HepG2 (cell line): ENCODE measurements around the gene MT1G.

Experiments
- CEBPB ChIP-seq: IDR thresholded peaks from 2 replicates; pipeline ENCODE4 v1.6.1; 2011; ENCODE audit warnings: low read depth, low read length, improper control_type of control experiment, borderline replicate concordance
- HDAC1 ChIP-seq: sonication (generic); formaldehyde crosslinking; IDR thresholded peaks from 2 replicates; pipeline ENCODE4 v1.5.1; 2020; ENCODE audit warnings: mild to moderate bottlenecking, missing genetic modification reagents
- LCORL ChIP-seq, 2 experiments: fragments of 450-650 bp in 1 of 2; sonication (generic) in 1 of 2; formaldehyde crosslinking in 1 of 2; IDR thresholded peaks; 2 replicates each; pipeline versions ENCODE4 v1.5.0 to v1.6.1; 2017 to 2020; ENCODE audit warnings: antibody characterized with exemption in 1 of 2, missing genetic modification reagents in 1 of 2
- RCOR2 ChIP-seq: IDR thresholded peaks from 2 replicates; pipeline ENCODE4 v1.6.1; 2016; ENCODE audit warnings: missing biosample characterization, missing genetic modification reagents
- SP1 ChIP-seq, 2 experiments: fragments of 450-650 bp in 1 of 2; sonication (generic) in 1 of 2; formaldehyde crosslinking in 1 of 2; IDR thresholded peaks; 2 replicates each; pipeline versions ENCODE4 v1.4.0 to v1.6.1; 2016 to 2020; ENCODE audit warnings: missing genetic modification reagents in 1 of 2
- SRF ChIP-seq: IDR thresholded peaks from 2 replicates; pipeline ENCODE4 v1.6.1; 2011; ENCODE audit warnings: mild to moderate bottlenecking, low read depth, low read length, moderate library complexity
- YEATS4 ChIP-seq: sonication (generic); formaldehyde crosslinking; IDR thresholded peaks from 2 replicates; pipeline ENCODE4 v1.4.0; 2020; ENCODE audit warnings: missing genetic modification reagents, borderline replicate concordance
- TF ChIP-seq, protein P1 (sequence below): sonication (generic); formaldehyde crosslinking; IDR thresholded peaks from 2 replicates; pipeline ENCODE4 v1.5.0; 2020; ENCODE audit warnings: mild to moderate bottlenecking, missing genetic modification reagents, moderate library complexity
- TF ChIP-seq, protein P2 (sequence below): sonication (generic); formaldehyde crosslinking; IDR thresholded peaks from 2 replicates; pipeline ENCODE4 v1.4.0; 2020; ENCODE audit warnings: missing genetic modification reagents

DNA sequence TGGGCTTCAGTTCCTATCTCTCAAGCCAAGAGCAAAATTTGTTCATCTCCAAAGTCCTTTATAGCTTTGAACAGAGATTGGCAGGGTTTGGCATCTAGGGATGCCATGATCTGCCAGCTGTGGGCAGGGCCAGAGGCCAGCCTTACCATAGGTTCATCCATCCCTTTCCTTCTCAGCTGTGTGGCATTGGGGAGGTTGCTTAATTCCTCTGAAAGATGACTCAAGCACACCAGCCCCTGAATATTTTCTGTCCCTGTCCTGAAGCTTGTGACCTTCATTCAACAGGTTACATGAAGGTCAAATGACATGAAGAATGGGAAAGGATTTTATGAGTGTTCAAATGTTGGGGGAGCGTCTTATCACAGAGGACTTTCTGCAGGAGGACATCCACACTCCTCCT lies 3.4 kb downstream of the MT1G start:
- TF ChIP-seq SP1 (IDR thresholded peaks at IDR 0.05) (no peak), SP1 (CRISPR knock-in tag; IDR thresholded peaks at IDR 0.05) (no peak), RCOR2 (CRISPR knock-in tag) (no peak), LCORL (IDR thresholded peaks at IDR 0.05) (no peak), LCORL (CRISPR knock-in tag; IDR thresholded peaks at IDR 0.05) (no peak), YEATS4 (CRISPR knock-in tag) (no peak), HDAC1 (no peak), CEBPB (peak; percentile 36; the same call in 1 of the 2 replicates), SRF (no peak)
- TF ChIP-seq, protein P1, sequence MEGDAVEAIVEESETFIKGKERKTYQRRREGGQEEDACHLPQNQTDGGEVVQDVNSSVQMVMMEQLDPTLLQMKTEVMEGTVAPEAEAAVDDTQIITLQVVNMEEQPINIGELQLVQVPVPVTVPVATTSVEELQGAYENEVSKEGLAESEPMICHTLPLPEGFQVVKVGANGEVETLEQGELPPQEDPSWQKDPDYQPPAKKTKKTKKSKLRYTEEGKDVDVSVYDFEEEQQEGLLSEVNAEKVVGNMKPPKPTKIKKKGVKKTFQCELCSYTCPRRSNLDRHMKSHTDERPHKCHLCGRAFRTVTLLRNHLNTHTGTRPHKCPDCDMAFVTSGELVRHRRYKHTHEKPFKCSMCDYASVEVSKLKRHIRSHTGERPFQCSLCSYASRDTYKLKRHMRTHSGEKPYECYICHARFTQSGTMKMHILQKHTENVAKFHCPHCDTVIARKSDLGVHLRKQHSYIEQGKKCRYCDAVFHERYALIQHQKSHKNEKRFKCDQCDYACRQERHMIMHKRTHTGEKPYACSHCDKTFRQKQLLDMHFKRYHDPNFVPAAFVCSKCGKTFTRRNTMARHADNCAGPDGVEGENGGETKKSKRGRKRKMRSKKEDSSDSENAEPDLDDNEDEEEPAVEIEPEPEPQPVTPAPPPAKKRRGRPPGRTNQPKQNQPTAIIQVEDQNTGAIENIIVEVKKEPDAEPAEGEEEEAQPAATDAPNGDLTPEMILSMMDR (CRISPR knock-in tag), result no peak
- TF ChIP-seq, protein P2, sequence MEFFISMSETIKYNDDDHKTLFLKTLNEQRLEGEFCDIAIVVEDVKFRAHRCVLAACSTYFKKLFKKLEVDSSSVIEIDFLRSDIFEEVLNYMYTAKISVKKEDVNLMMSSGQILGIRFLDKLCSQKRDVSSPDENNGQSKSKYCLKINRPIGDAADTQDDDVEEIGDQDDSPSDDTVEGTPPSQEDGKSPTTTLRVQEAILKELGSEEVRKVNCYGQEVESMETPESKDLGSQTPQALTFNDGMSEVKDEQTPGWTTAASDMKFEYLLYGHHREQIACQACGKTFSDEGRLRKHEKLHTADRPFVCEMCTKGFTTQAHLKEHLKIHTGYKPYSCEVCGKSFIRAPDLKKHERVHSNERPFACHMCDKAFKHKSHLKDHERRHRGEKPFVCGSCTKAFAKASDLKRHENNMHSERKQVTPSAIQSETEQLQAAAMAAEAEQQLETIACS (CRISPR knock-in tag), result no peak
